Measurements from ENCODE around the gene CMIP. TPM values are rescaled to one million over a fixed set of nuclear protein-coding genes. Genes with fewer than 3 reads are reported as not detected.
A peak's percentile ranks its signal among the peaks of the same experiment; 100 is the strongest.

CMIP gene
- total RNA-seq, 3 donors from 2014 or later, result 14.9 to 23.9 (median 17.6) TPM

GRCh38 chr16:81624403-81624759 is 179.8 kb downstream of the CMIP start:
- H3K9me3 ChIP-seq, result no peaks in the 10 kb centered on the region
- no peak overlapping the region for H3K27ac ChIP-seq
- no peak for TF ChIP-seq POLR2A (IDR thresholded peaks at IDR 0.05)
- TF ChIP-seq POLR2AphosphoS5 (IDR thresholded peaks at IDR 0.05), result no peak
- TF ChIP-seq CTCF (IDR thresholded peaks at IDR 0.05), result no peak
- H3K4me1 ChIP-seq, result peaks cover 0 to 9% of the 10 kb centered on the region in 2 donors
- H3K27me3 ChIP-seq, result no peaks in the 10 kb centered on the region
- DNase-seq (ENCODE audit: low spot score in 2 of 2), result no peak
- H3K36me3 ChIP-seq, result no peaks in the 10 kb centered on the region
- intact Hi-C loops (cut with DNase I; ENCODE audit: low total_unique reads), result no loop called here
- no peak overlapping the region for H3K4me3 ChIP-seq

GRCh38 chr16:81624760-81625543 is 180.3 kb downstream of the CMIP start:
- TF ChIP-seq POLR2AphosphoS5 (IDR thresholded peaks at IDR 0.05), result no peak
- no peak for TF ChIP-seq POLR2A (IDR thresholded peaks at IDR 0.05)
- TF ChIP-seq CTCF (IDR thresholded peaks at IDR 0.05), result no peak
- peaks cover 0 to 9% of the 10 kb centered on the region in 2 donors for H3K4me1 ChIP-seq
- intact Hi-C loops (cut with DNase I; ENCODE audit: low total_unique reads), result no loop called here
- H3K9me3 ChIP-seq, result no peaks in the 10 kb centered on the region
- H3K36me3 ChIP-seq, result no peaks in the 10 kb centered on the region
- no peak overlapping the region for H3K4me3 ChIP-seq
- DNase-seq (ENCODE audit: low spot score in 2 of 2), result no peak
- H3K27me3 ChIP-seq, result no peaks in the 10 kb centered on the region
- H3K27ac ChIP-seq, result peak overlapping the region; percentile 59 to 79

GRCh38 chr16:81625544-81626153 is 181.0 kb downstream of the CMIP start:
- Histone ChIP-seq H3K4me3 (no peak overlapping the region), H3K27ac (peak overlapping the region; percentile 59 to 79), H3K4me1 (peaks cover 0 to 9% of the 10 kb centered on the region in 2 donors), H3K36me3 (no peaks in the 10 kb centered on the region), H3K27me3 (no peaks in the 10 kb centered on the region), H3K9me3 (no peaks in the 10 kb centered on the region)
- intact Hi-C loops (cut with DNase I; ENCODE audit: low total_unique reads), result no loop called here
- peak; percentile 69 to 78 for DNase-seq (ENCODE audit: low spot score in 2 of 2)
- no peak for TF ChIP-seq POLR2AphosphoS5 (IDR thresholded peaks at IDR 0.05)
- no peak for TF ChIP-seq CTCF (IDR thresholded peaks at IDR 0.05)
- no peak for TF ChIP-seq POLR2A (IDR thresholded peaks at IDR 0.05)

GRCh38 chr16:81626181-81626674 is 181.6 kb downstream of the CMIP start:
- Histone ChIP-seq H3K4me1 (peaks cover 0 to 9% of the 10 kb centered on the region in 2 donors), H3K9me3 (no peaks in the 10 kb centered on the region), H3K27ac (peak overlapping the region; percentile 59 to 79), H3K27me3 (no peaks in the 10 kb centered on the region), H3K4me3 (no peak overlapping the region), H3K36me3 (no peaks in the 10 kb centered on the region)
- intact Hi-C loops (cut with DNase I; ENCODE audit: low total_unique reads), result no loop called here
- no peak for TF ChIP-seq POLR2AphosphoS5 (IDR thresholded peaks at IDR 0.05)
- no peak for TF ChIP-seq CTCF (IDR thresholded peaks at IDR 0.05)
- no peak for TF ChIP-seq POLR2A (IDR thresholded peaks at IDR 0.05)
- DNase-seq (ENCODE audit: low spot score in 2 of 2), result no peak

GRCh38 chr16:81627024-81627423 is 182.4 kb downstream of the CMIP start:
- Histone ChIP-seq H3K36me3 (no peaks in the 10 kb centered on the region), H3K4me1 (peaks cover 0 to 9% of the 10 kb centered on the region in 2 donors), H3K27me3 (no peaks in the 10 kb centered on the region), H3K27ac (no peak overlapping the region), H3K4me3 (no peak overlapping the region), H3K9me3 (no peaks in the 10 kb centered on the region)
- DNase-seq (ENCODE audit: low spot score in 2 of 2), result no peak
- TF ChIP-seq CTCF (IDR thresholded peaks at IDR 0.05), result no peak
- intact Hi-C loops (cut with DNase I; ENCODE audit: low total_unique reads), result no loop called here
